GM21528 (cell line): ENCODE data around the gene OR5AL1.
"Not testable (repeated sequence)": the region's sequence is repeated elsewhere in the genome, so short reads cannot be mapped to it uniquely, and the experiment has no call there.

Experiments used
- ATAC-seq: cut with Tn5 transposase; IDR thresholded peaks from one replicate; pipeline ENCODE4 v1.9.1; 2021; ENCODE audit warnings: mild to moderate bottlenecking, moderate library complexity; ENCODE audit not compliant: unreplicated experiment, low FRiP score

Gene OR5AL1

DNA sequence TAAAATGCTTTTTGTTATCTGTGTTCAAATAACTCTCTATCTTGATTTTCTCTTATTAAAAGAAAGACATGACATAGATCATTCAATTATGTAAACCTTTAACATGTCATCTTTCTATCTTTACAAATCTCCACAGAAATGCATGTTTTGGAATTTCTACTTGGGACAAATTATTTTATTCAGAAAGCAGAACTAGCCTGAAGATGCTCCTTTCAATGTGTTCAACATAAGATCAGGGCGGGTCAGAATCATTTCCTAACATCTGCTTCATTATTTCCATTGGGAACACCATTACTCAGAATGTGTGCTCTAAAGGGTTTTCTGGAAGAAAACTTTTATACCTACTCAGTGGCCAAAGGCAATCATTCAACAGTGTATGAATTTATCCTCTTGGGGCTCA is at the start of gene OR5AL1:
OR5AL1 (plus strand) TSS at position 301 of the 400 bp plus-strand sequence.
- ATAC-seq = no peak

GRCh38 chr11:56375324-56375723 is 37.2 kb upstream of the OR5AL1 start, which contains the start of gene OR8U1:
Gene OR8U1 (plus strand): TSS chr11:56375624. CDS start chr11:56375624, 0 bp downstream.
- no peak for ATAC-seq

DNA sequence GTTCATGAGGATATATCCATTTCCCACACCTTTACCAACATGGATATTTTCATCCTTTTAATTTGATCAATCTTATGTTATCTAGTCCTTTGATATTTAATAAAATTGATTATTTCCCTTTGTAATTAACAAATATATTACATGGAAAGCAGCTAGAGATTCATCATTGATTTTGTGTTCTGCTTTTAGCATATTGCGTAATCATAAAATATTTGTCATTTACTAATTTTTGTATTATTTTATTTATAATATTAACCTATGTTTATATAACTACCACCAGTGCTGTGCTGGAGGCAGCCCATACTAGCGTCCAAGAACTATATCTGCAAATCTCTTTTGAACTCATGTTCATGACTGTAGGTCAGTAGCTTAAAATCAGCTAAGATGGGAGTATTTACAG is 32.4 kb upstream of the OR5AL1 start:
- ATAC-seq = no peak

DNA sequence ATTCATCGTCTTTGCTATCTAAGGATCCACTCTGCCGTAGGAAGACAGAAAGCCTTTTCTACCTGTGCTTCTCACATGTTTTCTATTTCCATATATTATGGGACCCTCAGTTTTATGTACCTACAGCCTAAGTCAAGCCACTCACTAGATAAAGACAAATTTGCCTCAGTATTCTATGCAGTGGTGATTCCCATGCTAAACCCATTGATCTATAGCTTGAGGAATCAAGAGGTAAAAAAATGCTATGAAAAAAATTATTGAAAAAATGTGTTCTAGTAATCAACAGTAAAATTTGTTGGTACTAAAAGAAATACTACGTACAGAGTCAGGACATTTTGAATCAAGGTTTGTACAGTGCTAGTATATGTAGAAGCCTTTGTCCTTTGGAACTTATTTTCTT is 18.1 kb upstream of the OR5AL1 start:
- no peak for ATAC-seq

DNA sequence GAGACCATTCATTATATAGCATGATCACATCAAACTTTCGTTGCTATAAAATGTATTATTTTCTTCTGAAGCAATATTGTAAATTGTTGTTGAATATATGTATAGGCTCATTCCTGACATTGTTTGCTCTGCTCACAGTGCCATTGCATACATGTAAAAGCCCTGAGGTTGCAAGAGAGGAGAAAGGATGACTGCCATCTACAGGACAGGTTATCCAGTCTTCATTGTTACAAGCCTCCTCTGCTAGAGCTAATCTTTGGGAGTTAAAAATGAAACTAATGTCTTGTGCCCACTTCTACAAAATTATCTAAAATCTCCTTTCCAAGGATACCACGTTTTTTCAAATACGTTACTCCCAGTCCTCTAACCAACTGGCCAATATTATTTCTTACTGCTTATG is 16.4 kb upstream of the OR5AL1 start:
- no peak for ATAC-seq

- ATAC-seq = not testable (repeated sequence)
Observed at GRCh38 chr11:56401858-56402461, 10.5 kb upstream of the OR5AL1 start.

GRCh38 chr11:56404393-56404792 is 8.1 kb upstream of the OR5AL1 start:
- no peak for ATAC-seq

DNA sequence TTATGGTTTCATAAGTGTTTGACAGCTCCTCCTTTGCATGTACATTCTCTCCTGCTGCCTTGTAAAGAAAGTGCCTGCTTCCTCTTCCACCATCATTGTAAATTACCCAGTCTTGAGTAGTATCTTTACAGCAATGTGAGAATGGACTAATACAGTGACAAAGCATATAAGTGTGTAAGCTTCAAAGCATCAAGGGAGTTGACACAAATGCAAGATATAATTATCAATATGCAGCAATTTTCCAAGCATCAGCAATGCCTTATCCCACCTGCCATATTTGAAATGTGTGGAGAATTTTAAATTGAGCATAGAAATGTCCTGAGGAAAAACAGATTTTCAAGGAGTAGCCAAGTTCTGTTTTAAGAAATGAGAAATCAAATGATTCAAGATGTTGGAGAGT is 1.7 kb upstream of the OR5AL1 start:
- ATAC-seq = no peak

- no peak for ATAC-seq
Observed at GRCh38 chr11:56453521-56453920, 41.0 kb downstream of the OR5AL1 start.

DNA sequence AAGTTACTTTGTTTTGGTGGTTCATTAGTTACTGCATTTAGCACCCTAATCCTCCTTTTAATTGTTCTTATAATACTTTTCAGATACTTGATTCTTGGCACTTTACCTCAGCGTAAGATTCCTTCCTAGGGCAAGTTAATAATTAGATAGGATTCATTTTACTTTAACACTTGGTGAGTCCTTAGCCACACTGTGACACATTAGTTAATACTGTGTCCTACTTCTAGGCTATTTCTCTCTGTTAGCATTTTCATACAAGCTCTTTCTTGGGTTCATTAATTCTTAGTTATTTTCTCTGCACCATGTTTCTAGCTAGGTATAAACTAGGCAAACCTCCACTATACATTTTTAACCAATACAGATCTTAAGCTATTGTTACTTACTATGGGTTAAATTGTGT is 44.6 kb downstream of the OR5AL1 start:
- ATAC-seq = no peak
